Calu3 (cell line): ENCODE data around the gene VDR. TPM values are rescaled to one million over a fixed set of nuclear protein-coding genes. Genes with fewer than 3 reads are reported as not detected.
A peak's percentile ranks its signal among the peaks of the same experiment; 100 is the strongest.

ENCODE experiments used
- BruUV-seq: library from RNA; stranded (reverse); fragments of 400-500 nt; replicated peaks from 2 replicates; lab custom pipeline; 2021; lab: Mats Ljungman, UMichigan
- CTCF ChIA-PET: fragments of 300-600 bp; sonication (Branson Sonifier 250); formaldehyde crosslinking; loops from one replicate; lab custom pipeline; 2022; ENCODE audit warnings: antibody characterized with exemption; lab: Charles Lee
- DNase-seq: peaks from one replicate; pipeline ENCODE4 v3.0.0; 2022
- H3K27ac Mint-ChIP-seq: one replicate; pipeline ENCODE4 v1.8.0; 2022; ENCODE audit warnings: mixed read lengths; ENCODE audit not compliant: unreplicated experiment
- H3K27me3 Mint-ChIP-seq: one replicate; pipeline ENCODE4 v1.8.0; 2022; ENCODE audit warnings: mixed read lengths; ENCODE audit not compliant: unreplicated experiment
- H3K36me3 Mint-ChIP-seq: one replicate; pipeline ENCODE4 v1.8.0; 2022; ENCODE audit warnings: mild to moderate bottlenecking, moderate library complexity, mixed read lengths; ENCODE audit not compliant: insufficient read depth, unreplicated experiment
- H3K4me1 Mint-ChIP-seq: one replicate; pipeline ENCODE4 v1.8.0; 2022; ENCODE audit warnings: mild to moderate bottlenecking, low read depth, mixed read lengths; ENCODE audit not compliant: unreplicated experiment
- H3K4me3 Mint-ChIP-seq: one replicate; pipeline ENCODE4 v1.8.0; 2022; ENCODE audit warnings: mild to moderate bottlenecking, low read depth, moderate library complexity, mixed read lengths; ENCODE audit not compliant: unreplicated experiment
- H3K9me3 Mint-ChIP-seq: one replicate; pipeline ENCODE4 v1.8.0; 2022; ENCODE audit warnings: low read depth, mixed read lengths; ENCODE audit not compliant: unreplicated experiment
- CTCF ChIP-seq: fragments of 200-600 bp; IDR thresholded peaks from one replicate; pipeline ENCODE4 v1.8.0; 2022; ENCODE audit warnings: antibody characterized with exemption; ENCODE audit not compliant: unreplicated experiment
- intact Hi-C: fragments of 100-400 bp; cut with micrococcal nuclease; formaldehyde crosslinking; loops from one replicate; pipeline ENCODE4 v1.10.0; 2022; ENCODE audit not compliant: unreplicated experiment
- total RNA-seq: library from RNA; stranded (reverse); gene quantifications from 2 replicates; pipeline ENCODE4 v1.2.3, GENCODE V29; 2022

Gene VDR
- total RNA-seq, 1 experiment from 2014 or later = 10.1 TPM

- CTCF ChIA-PET = interaction anchor here (2.2 kb wide), 1 partner anchor 50 kb away, joined by 13 read pairs; no protein-coding TSS in a partner anchor
- Mint-ChIP-seq H3K4me1 (peaks cover 39% of the 10 kb centered on the region), H3K9me3 (no peaks in the 10 kb centered on the region), H3K4me3 (no peak overlapping the region), H3K27me3 (no peaks in the 10 kb centered on the region), H3K36me3 (peaks cover 10% of the 10 kb centered on the region), H3K27ac (no peak overlapping the region)
- no peak for TF ChIP-seq CTCF
- DNase-seq = no peak
- intact Hi-C loops = no loop called here
- BruUV-seq = no TSS peak
Observed at GRCh38 chr12:47899466-47899865, 5.3 kb downstream of the VDR start.

- BruUV-seq = no TSS peak
- peaks cover 20% of the 10 kb centered on the region for H3K4me1 Mint-ChIP-seq
- DNase-seq = peak; percentile 40
- TF ChIP-seq CTCF = no peak
- H3K9me3 Mint-ChIP-seq = no peaks in the 10 kb centered on the region
- no peak overlapping the region for H3K27ac Mint-ChIP-seq
- CTCF ChIA-PET = interaction anchor here (0.6 kb wide), 1 partner anchor 8 kb away, joined by 3 read pairs; no protein-coding TSS in a partner anchor
- no peak overlapping the region for H3K4me3 Mint-ChIP-seq
- no peaks in the 10 kb centered on the region for H3K27me3 Mint-ChIP-seq
- intact Hi-C loops = no loop called here
- peaks cover 7% of the 10 kb centered on the region for H3K36me3 Mint-ChIP-seq
Observed at GRCh38 chr12:47896633-47897032, 8.2 kb downstream of the VDR start.

- peaks cover 14% of the 10 kb centered on the region for H3K4me1 Mint-ChIP-seq
- BruUV-seq = no TSS peak
- DNase-seq = no peak
- CTCF ChIA-PET = interaction anchor here (0.9 kb wide), 1 partner anchor 9 kb away, joined by 3 read pairs; the partner anchor contains the start of gene VDR
- H3K27ac Mint-ChIP-seq = no peak overlapping the region
- H3K27me3 Mint-ChIP-seq = no peaks in the 10 kb centered on the region
- peaks cover 5% of the 10 kb centered on the region for H3K36me3 Mint-ChIP-seq
- no peaks in the 10 kb centered on the region for H3K9me3 Mint-ChIP-seq
- no peak overlapping the region for H3K4me3 Mint-ChIP-seq
- no peak for TF ChIP-seq CTCF
- intact Hi-C loops = no loop called here
Observed at GRCh38 chr12:47896022-47896421, 8.8 kb downstream of the VDR start.

GRCh38 chr12:47894652-47895051 lies 10.1 kb downstream of the VDR start:
- no peak for DNase-seq
- CTCF ChIA-PET = no interaction called here
- TF ChIP-seq CTCF = no peak
- H3K4me1 Mint-ChIP-seq = peaks cover 9% of the 10 kb centered on the region
- no peak overlapping the region for H3K4me3 Mint-ChIP-seq
- BruUV-seq = no TSS peak
- H3K27me3 Mint-ChIP-seq = no peaks in the 10 kb centered on the region
- no peaks in the 10 kb centered on the region for H3K9me3 Mint-ChIP-seq
- intact Hi-C loops = no loop called here
- no peak overlapping the region for H3K27ac Mint-ChIP-seq
- no peaks in the 10 kb centered on the region for H3K36me3 Mint-ChIP-seq
